ENCODE measurements around the gene MSLN.

MSLN gene

DNA sequence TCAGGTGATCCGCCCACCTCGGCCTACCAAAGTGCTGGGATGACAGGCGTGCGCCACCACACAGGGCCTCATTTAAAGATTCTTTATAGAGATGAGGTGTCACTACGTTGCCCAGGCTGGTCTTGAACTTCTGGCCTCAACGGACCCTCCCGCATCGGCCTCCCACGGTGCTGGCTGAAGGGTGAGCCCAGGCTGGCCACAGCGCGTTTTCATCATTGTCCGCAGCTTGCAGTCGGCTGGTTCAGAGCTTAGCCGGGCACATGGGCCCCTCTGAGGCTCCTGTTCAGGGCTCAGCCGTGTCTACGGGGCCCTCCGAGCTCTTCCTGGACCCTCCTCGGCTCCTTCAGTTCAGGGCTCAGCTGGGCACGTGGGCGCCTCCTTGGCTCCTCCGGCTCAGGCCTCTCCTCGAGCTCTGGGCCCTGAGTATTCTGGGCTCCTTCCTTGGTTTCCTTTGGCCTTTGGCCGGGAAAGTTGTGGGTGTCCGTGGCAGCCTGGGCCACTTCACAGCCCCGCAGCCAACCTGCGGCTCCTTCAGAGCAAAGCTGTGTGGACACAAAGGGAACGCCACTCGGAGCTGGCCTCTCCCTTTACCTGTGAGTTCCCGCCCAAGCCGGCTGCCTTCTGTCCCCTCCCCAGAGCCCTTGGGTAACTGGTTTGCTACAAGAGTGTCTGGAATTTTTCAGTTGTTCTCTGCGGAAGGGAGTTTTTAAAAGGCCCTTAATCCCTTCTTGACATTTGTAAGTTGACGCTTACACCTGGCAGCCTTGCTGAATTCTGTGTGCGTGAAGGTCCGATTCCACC, 1.2 kb upstream of the MSLN start:
- TF ChIP-seq, protein P1, sequence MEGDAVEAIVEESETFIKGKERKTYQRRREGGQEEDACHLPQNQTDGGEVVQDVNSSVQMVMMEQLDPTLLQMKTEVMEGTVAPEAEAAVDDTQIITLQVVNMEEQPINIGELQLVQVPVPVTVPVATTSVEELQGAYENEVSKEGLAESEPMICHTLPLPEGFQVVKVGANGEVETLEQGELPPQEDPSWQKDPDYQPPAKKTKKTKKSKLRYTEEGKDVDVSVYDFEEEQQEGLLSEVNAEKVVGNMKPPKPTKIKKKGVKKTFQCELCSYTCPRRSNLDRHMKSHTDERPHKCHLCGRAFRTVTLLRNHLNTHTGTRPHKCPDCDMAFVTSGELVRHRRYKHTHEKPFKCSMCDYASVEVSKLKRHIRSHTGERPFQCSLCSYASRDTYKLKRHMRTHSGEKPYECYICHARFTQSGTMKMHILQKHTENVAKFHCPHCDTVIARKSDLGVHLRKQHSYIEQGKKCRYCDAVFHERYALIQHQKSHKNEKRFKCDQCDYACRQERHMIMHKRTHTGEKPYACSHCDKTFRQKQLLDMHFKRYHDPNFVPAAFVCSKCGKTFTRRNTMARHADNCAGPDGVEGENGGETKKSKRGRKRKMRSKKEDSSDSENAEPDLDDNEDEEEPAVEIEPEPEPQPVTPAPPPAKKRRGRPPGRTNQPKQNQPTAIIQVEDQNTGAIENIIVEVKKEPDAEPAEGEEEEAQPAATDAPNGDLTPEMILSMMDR (IDR thresholded peaks at IDR 0.05; ENCODE audit: insufficient read depth, low read length, poor library complexity, severe bottlenecking) = no peak
- no peak for DNase-seq (ENCODE audit: extremely low read depth, insufficient read length)
- Histone ChIP-seq H3K27me3 (replicated peaks; ENCODE audit: control insufficient read depth, insufficient read depth, low read length) (no peaks in the 10 kb centered on the region), H3K36me3 (ENCODE audit: control insufficient read depth, insufficient read depth, low read length) (no peaks in the 10 kb centered on the region), H3K4me3 (replicated peaks; ENCODE audit: low read depth, low read length) (no peak overlapping the region)

DNA sequence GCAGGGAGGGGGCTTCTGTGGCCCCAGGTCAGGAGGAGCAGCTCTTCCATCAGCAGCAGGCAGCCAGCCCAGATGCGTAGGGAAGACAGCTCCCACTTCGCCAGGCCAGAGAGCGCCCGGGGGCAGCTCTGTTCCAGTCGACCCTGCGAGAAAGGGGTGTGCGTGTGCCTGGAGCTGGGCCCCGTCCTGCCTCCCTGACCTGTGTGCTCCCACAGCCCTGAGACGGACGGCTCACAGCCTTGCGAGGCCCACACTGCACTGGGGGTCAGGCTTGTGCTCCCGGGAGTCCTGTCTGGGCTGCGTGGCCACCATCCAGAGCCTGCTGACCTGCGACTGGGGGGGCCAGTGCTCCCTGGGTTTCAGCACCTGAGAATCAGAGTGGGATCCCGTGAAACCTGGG, 469 bp upstream of the MSLN start:
- peak; percentile 9 for DNase-seq (ENCODE audit: extremely low read depth, insufficient read length)
- Histone ChIP-seq H3K27me3 (replicated peaks; ENCODE audit: control insufficient read depth, insufficient read depth, low read length) (no peaks in the 10 kb centered on the region), H3K4me3 (replicated peaks; ENCODE audit: low read depth, low read length) (no peak overlapping the region), H3K36me3 (ENCODE audit: control insufficient read depth, insufficient read depth, low read length) (no peaks in the 10 kb centered on the region)
- TF ChIP-seq, protein P1 (IDR thresholded peaks at IDR 0.05; ENCODE audit: insufficient read depth, low read length, poor library complexity, severe bottlenecking) = no peak

DNA sequence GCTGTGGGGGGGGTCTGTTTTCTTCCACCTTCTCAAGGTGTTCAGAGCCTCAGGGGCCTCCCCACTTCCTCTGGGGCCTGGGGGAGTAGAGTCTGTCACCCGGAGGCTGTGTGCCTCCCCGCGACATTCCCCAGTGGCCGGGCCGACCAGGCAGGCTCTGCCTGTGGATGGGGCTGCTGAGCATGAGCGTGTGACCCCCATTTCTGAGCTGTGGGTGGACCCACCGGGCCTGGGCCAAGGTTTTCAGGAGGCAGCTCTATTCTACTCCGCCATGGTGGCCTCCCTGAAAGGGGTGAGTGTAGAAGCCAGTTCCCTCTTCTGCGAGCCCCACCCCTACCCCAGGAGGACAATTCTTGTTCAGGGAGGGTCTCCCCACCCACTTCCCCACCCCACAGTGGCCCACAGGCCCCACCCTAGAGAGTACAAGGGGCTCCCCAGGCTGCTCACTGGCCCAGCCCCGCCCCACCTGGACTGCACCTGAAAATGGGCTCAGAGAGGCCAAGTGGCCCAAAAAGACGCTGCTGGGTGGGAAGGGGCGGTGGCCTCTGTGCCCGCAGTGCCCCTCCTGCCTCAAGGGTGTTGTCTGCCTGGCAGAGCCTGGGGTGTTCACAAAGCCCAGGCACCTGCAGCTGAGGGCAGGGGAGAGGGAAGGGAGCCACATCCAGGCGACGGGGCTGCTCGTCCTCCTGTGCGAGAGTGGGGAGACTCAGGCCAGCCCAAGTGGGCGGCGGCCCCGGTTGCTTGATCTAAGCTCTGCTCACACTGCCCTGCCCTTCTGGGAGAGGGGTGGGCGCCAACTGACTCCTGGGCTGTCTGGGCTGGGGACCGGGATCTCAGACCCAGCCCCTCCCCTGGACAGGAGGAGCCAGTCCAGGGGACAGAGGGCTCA, 1.3 kb downstream of the MSLN start:
- no peaks in the 10 kb centered on the region for H3K36me3 ChIP-seq (ENCODE audit: control insufficient read depth, insufficient read depth, low read length)
- no peak for DNase-seq (ENCODE audit: extremely low read depth, insufficient read length)
- H3K27me3 ChIP-seq (replicated peaks; ENCODE audit: control insufficient read depth, insufficient read depth, low read length) = no peaks in the 10 kb centered on the region
- TF ChIP-seq, protein P1 (IDR thresholded peaks at IDR 0.05; ENCODE audit: insufficient read depth, low read length, poor library complexity, severe bottlenecking) = no peak
- no peak overlapping the region for H3K4me3 ChIP-seq (replicated peaks; ENCODE audit: low read depth, low read length)

DNA sequence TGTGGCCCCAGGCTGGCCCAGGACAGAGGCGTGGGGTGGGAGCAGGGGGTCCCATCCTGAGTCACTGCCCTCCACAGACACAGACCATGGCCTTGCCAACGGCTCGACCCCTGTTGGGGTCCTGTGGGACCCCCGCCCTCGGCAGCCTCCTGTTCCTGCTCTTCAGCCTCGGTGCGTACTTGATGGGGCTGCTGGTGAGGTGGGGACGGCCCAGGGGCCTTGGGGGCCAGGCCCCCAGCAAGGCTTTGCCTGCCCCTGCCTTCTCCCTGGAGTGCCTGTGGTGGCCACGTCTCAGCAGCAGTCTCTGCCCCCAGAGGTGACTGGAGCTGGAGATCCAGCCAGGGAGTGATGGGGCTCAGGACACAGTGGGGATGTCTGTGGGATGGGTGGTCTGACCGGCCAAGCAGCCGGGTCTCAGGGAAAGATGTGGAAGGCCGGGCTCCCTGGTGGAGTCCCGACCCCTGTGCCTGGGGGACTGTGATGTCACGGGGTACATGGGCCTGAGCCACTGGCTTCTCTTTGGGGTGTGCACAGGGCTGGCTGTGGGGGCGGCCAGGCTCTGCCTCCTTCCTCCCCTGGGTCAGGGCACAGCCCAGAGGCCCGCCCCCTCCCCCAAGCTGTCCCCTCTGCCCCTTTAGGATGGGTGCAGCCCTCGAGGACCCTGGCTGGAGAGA, 2.2 kb downstream of the MSLN start:
- TF ChIP-seq, protein P1 (IDR thresholded peaks at IDR 0.05; ENCODE audit: insufficient read depth, low read length, poor library complexity, severe bottlenecking) = no peak
- no peak for DNase-seq (ENCODE audit: extremely low read depth, insufficient read length)
- Histone ChIP-seq H3K36me3 (ENCODE audit: control insufficient read depth, insufficient read depth, low read length) (no peaks in the 10 kb centered on the region), H3K4me3 (replicated peaks; ENCODE audit: low read depth, low read length) (no peak overlapping the region), H3K27me3 (replicated peaks; ENCODE audit: control insufficient read depth, insufficient read depth, low read length) (no peaks in the 10 kb centered on the region)

DNA sequence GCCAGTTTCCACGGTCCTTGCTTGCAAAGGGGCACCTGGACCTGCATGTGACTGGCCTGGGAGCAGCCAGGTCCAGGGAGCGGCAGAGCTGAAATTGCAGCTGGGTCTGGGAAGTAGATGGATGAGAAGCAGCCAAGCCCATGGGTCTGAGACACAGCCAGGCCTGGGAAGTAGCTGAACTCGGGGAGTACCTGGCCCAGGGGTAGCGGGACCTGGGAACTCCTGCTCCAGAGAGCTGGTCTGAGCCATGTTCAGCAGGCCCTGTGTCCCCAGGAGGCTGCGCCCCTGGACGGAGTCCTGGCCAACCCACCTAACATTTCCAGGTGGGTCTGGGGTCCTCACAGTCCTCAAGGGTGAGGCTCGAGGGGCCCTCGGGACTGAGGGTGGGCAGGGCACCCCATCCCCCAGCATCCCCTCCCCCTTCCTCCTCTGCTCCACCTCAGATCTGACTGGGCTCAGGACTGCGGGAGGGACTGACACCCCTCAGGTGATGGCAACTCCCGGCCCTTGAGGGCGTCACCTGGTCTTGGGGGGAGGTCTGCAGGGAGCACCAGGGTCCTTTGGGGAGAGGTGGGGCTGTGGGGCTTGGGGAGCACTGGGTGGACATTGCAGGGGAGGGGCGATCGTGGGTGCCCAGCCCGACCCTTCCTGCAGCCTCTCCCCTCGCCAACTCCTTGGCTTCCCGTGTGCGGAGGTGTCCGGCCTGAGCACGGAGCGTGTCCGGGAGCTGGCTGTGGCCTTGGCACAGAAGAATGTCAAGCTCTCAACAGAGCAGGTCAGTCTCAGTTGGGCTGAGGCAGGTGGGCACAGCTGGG, 3.0 kb downstream of the MSLN start:
- Histone ChIP-seq H3K36me3 (ENCODE audit: control insufficient read depth, insufficient read depth, low read length) (no peaks in the 10 kb centered on the region), H3K4me3 (replicated peaks; ENCODE audit: low read depth, low read length) (no peak overlapping the region), H3K27me3 (replicated peaks; ENCODE audit: control insufficient read depth, insufficient read depth, low read length) (no peaks in the 10 kb centered on the region)
- DNase-seq (ENCODE audit: extremely low read depth, insufficient read length) = no peak
- TF ChIP-seq, protein P1 (IDR thresholded peaks at IDR 0.05; ENCODE audit: insufficient read depth, low read length, poor library complexity, severe bottlenecking) = no peak
